Ovary (tissue), 9 donors: ENCODE data around the gene CACNA1E. TPM values are rescaled to one million over a fixed set of nuclear protein-coding genes. Genes with fewer than 3 reads are reported as not detected.

Experiments used
- DNase-seq, 5 donors: peaks; one replicate each; pipeline ENCODE4 v3.0.0-alpha.2; 2019 to 2020
- H3K27ac ChIP-seq, 2 donors: fragments of 200-600 bp; one replicate each; pipeline versions ENCODE4 v1.5.1 to v1.8.0; 2019 to 2022
- H3K27me3 ChIP-seq: fragments of 200-600 bp; one replicate; pipeline ENCODE4 v1.8.0; 2022
- H3K36me3 ChIP-seq: fragments of 200-600 bp; sonication (generic); one replicate; pipeline ENCODE4 v1.5.1; 2019
- H3K4me1 ChIP-seq: one replicate; pipeline ENCODE4 v1.8.1; 2013; ENCODE audit warnings: mild to moderate bottlenecking, moderate library complexity; ENCODE audit not compliant: insufficient read depth
- H3K4me3 ChIP-seq: fragments of 200-600 bp; sonication (generic); one replicate; pipeline ENCODE4 v1.5.1; 2017
- H3K9me3 ChIP-seq, 2 donors: fragments of 200-600 bp in 1 of 2; sonication (generic) in 1 of 2; one replicate each; pipeline versions ENCODE4 v1.5.1 to v1.8.1; 2013 to 2019; ENCODE audit warnings: mild to moderate bottlenecking in 1 of 2, moderate library complexity in 1 of 2
- CTCF ChIP-seq, 3 donors: fragments of 450-650 bp in 2 of 3; fragments of 200-600 bp in 1 of 3; IDR thresholded peaks; one replicate each; pipeline versions ENCODE4 v1.5.1 to v1.8.0; 2016 to 2022; ENCODE audit warnings: antibody characterized with exemption in 3 of 3, mild to moderate bottlenecking in 1 of 3
- EP300 ChIP-seq: sonication (generic); formaldehyde crosslinking; IDR thresholded peaks from one replicate; pipeline ENCODE4 v1.6.1; 2017; ENCODE audit warnings: antibody characterized with exemption
- POLR2A ChIP-seq: fragments of 450-650 bp; IDR thresholded peaks from one replicate; pipeline ENCODE4 v1.6.1; 2017; ENCODE audit warnings: antibody characterized with exemption, mild to moderate bottlenecking, moderate library complexity
- WGBS, 3 donors: extraction: QIAGEN DNeasy Blood & Tissue Kit in 1 of 3; methylation state at CpG; one replicate each; pipeline versions ENCODE4 v1.1.5 to v1.1.7; 2013 to 2017; 5-methylcytosine and 5-hydroxymethylcytosine counted together
- intact Hi-C, 4 donors: fragments of 100-400 bp; cut with DNase I; formaldehyde crosslinking; loops; one replicate each; pipeline versions ENCODE4 v1.11.0 to v1.15.1; 2022 to 2023
- polyA plus RNA-seq, 2 donors: library from polyadenylated mRNA; stranded (reverse); fragments of 200-250 nt in 1 of 2; fragments of 350-450 nt in 1 of 2; fragmentation: Illumina TruSeq in 1 of 2; extraction: RNeasy Lipid Tissue Mini Kit (QIAGEN cat#74804) in 1 of 2; gene quantifications; one replicate each; pipeline ENCODE4 v1.2.3, GENCODE V29; 2013 to 2014
- total RNA-seq, 7 donors: library from RNA; depleted of rRNA in 2 of 7; stranded (reverse); fragments of >200 nt in 2 of 7; fragmentation: NEBNext Ultra II Directional in 3 of 7; extraction: Animal tissue kit (Norgen Biotek cat#: 25700) in 3 of 7; gene quantifications; one replicate each; pipeline versions ENCODE4 v1.1.0 to v1.2.4, GENCODE V29; 2016 to 2023
- donor health status: DM: no; HTN: no; CAD: no; lungs with moderate emphysema.
- donor health status: DM: no; HTN: no; CAD: no.
- donor health status: Bipolar disorder and iron deficiency.
- donor health status: DM: yes; HTN: yes; CAD: no.
- donor health status: DM: no; HTN: no; CAD: no.
- donor health status: DM: yes; HTN: yes; CAD: no.

Gene CACNA1E
- total and polyA plus RNA-seq, 9 donors: 0.01 to 0.34 (median 0.10) TPM; not detected in 3

GRCh38 chr1:181712711-181713110 is 229.4 kb downstream of the CACNA1E start:
- 69 to 82% (median 75%) methylated on average over 9 of the region's 9 CpGs for WGBS, 3 donors
- Histone ChIP-seq H3K4me1 (no peaks in the 10 kb centered on the region), H3K27ac (no peak overlapping the region), H3K9me3 (no peaks in the 10 kb centered on the region), H3K36me3 (no peaks in the 10 kb centered on the region), H3K27me3 (no peaks in the 10 kb centered on the region), H3K4me3 (no peak overlapping the region)
- no peak for DNase-seq
- intact Hi-C loops: no loop called here
- no peak for TF ChIP-seq CTCF (IDR thresholded peaks at IDR 0.05)
- TF ChIP-seq POLR2A: no peak
- no peak for TF ChIP-seq EP300

GRCh38 chr1:181714428-181714827 is 231.1 kb downstream of the CACNA1E start:
- H3K4me1 ChIP-seq: no peaks in the 10 kb centered on the region
- H3K9me3 ChIP-seq: no peaks in the 10 kb centered on the region
- no peak for DNase-seq
- H3K36me3 ChIP-seq: no peaks in the 10 kb centered on the region
- intact Hi-C loops: no loop called here
- no peak overlapping the region for H3K27ac ChIP-seq
- H3K27me3 ChIP-seq: no peaks in the 10 kb centered on the region
- TF ChIP-seq EP300 (no peak), CTCF (IDR thresholded peaks at IDR 0.05) (no peak), POLR2A (no peak)
- no peak overlapping the region for H3K4me3 ChIP-seq
- WGBS, 3 donors: 58 to 90% (median 61%) methylated on average over 2 of the region's 2 CpGs

DNA sequence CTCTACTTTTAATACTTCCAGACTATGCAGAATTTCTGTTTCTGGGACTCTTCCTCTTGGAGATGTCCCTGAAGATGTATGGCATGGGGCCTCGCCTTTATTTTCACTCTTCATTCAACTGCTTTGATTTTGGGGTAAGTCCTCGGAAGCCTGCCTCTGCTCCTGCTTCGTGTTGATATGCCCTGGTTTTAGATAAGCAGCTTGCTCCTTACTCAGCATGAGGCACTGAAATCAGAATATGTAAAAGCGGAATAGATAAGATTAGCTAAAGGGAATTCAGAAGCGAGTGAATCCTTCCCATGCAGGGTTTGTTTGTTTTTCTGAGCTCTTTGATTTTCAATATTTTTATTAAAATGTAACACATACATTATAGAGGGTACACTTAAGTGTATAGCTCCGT is 234.7 kb downstream of the CACNA1E start:
- Histone ChIP-seq H3K27ac (no peak overlapping the region), H3K36me3 (no peaks in the 10 kb centered on the region), H3K4me3 (no peak overlapping the region), H3K27me3 (no peaks in the 10 kb centered on the region), H3K4me1 (no peaks in the 10 kb centered on the region), H3K9me3 (no peaks in the 10 kb centered on the region)
- TF ChIP-seq CTCF (IDR thresholded peaks at IDR 0.05) (no peak), EP300 (no peak), POLR2A (no peak)
- no peak for DNase-seq
- intact Hi-C loops: no loop called here
- WGBS, 3 donors: 39 to 55% (median 39%) methylated on average over 6 of the region's 6 CpGs

GRCh38 chr1:181726320-181727012 is 243.1 kb downstream of the CACNA1E start:
- no peaks in the 10 kb centered on the region for H3K27me3 ChIP-seq
- TF ChIP-seq EP300 (no peak), POLR2A (no peak), CTCF (IDR thresholded peaks at IDR 0.05) (no peak)
- no peak for DNase-seq
- 52 to 59% (median 57%) methylated on average over 4 of the region's 4 CpGs for WGBS, 3 donors
- no peak overlapping the region for H3K27ac ChIP-seq
- no peaks in the 10 kb centered on the region for H3K4me1 ChIP-seq
- no peak overlapping the region for H3K4me3 ChIP-seq
- no peaks in the 10 kb centered on the region for H3K9me3 ChIP-seq
- intact Hi-C loops: no loop called here
- no peaks in the 10 kb centered on the region for H3K36me3 ChIP-seq
